ENCODE data around the gene GPSM1. TPM values are rescaled to one million over a fixed set of nuclear protein-coding genes. Genes with fewer than 3 reads are reported as not detected.

GPSM1 gene
- polyA plus RNA-seq, 1 of the 3 experiments (the other 2 are of a cell fraction), result 26.7 TPM

GRCh38 chr9:136294437-136294836, 32.9 kb upstream of the GPSM1 start (continued):
- TF ChIP-seq SMC3 (IDR thresholded peaks at IDR 0.05; ENCODE audit: low read depth, low read length), result no peak
- TF ChIP-seq TCF12 (IDR thresholded peaks at IDR 0.05), result no peak
- no peak for TF ChIP-seq USF1 (IDR thresholded peaks at IDR 0.05; ENCODE audit: borderline replicate concordance, low read depth)
- no peak for TF ChIP-seq GATA2 (CRISPR knock-in tag; IDR thresholded peaks at IDR 0.05)

DNA sequence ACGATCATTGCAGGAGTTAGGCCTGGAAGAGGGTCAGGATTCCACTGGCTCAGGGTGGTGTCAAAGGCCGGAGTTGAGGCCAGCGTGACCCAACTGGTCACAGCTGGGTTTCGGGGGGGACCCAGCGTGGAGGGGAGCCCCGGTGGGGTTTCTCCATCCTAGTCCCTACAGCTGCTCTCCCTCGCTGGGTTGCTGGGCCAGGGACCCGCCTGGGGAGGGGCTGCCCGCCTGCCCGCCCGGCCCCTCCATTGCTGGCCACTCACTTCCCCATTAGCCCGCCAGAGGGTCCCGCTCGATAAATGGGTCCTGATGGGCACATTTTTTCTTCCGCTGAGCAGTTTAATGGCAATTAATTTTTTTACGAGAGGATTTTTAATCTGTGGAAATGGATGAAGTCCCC, 32.3 kb upstream of the GPSM1 start:
- WGBS (ENCODE audit: low lambda C conversion rate), result 86% methylated on average over 9 of the region's 16 CpGs
- Histone ChIP-seq H3K36me3 (replicated peaks in 1 of 2; ENCODE audit: control insufficient read depth in 1 of 2, insufficient read depth in 2 of 2, low read length in 1 of 2) (no peaks in the 10 kb centered on the region), H3K9ac (no peak overlapping the region), H3K27ac (ENCODE audit: low read depth in 2 of 2, low read length in 1 of 2) (no peak overlapping the region), H4K20me1 (ENCODE audit: insufficient read depth) (no peaks in the 10 kb centered on the region), H3K79me2 (ENCODE audit: insufficient read depth) (no peaks in the 10 kb centered on the region), H3K27me3 (ENCODE audit: insufficient read depth) (peaks cover 7% of the 10 kb centered on the region; the same call in 1 of the 2 replicates), H3K4me2 (no peak overlapping the region), H3K4me1 (ENCODE audit: control insufficient read depth in 1 of 2, insufficient read depth in 2 of 2, low read depth in 1 of 2, low read length in 1 of 2) (peaks cover 0 to 6% of the 10 kb centered on the region in 2 experiments; a peak in 1 of 4 replicates), H3F3A (replicated peaks; ENCODE audit: insufficient read depth) (peaks cover 8% of the 10 kb centered on the region), H3K9me2 (no peaks in the 10 kb centered on the region), H3K4me3 (ENCODE audit: low read depth in 2 of 2, low read length in 1 of 2) (no peak overlapping the region), H3K9me3 (no peaks in the 10 kb centered on the region), H2AFZ (ENCODE audit: low read depth) (no peak overlapping the region)
- TF ChIP-seq GABPA (IDR thresholded peaks at IDR 0.05; ENCODE audit: low read depth) (no peak), RAD21 (IDR thresholded peaks at IDR 0.05; ENCODE audit: low read length) (no peak), SMC3 (IDR thresholded peaks at IDR 0.05; ENCODE audit: low read depth, low read length) (no peak)
- DNase-seq, result no peak
- ChIA-PET POLR2A (no interaction called here), CTCF (interaction anchor here (1.7 kb wide), 1 partner anchor 18 kb away, joined by 7 read pairs; no protein-coding TSS in a partner anchor)

- DNase-seq, result no peak
- H3K9me2 ChIP-seq, result no peaks in the 10 kb centered on the region
- no peak overlapping the region for H3K9ac ChIP-seq
- H4K20me1 ChIP-seq (ENCODE audit: insufficient read depth), result no peaks in the 10 kb centered on the region
- H3K9me3 ChIP-seq, result no peaks in the 10 kb centered on the region
- H3K27ac ChIP-seq (ENCODE audit: low read depth in 2 of 2, low read length in 1 of 2), result no peak overlapping the region
- ChIA-PET POLR2A (no interaction called here), CTCF (interaction anchor here (1.7 to 2.2 kb wide), 2 partner anchors 12 to 17 kb away, joined by 7 to 14 read pairs; no protein-coding TSS in a partner anchor)
- H3K27me3 ChIP-seq (ENCODE audit: insufficient read depth), result peaks cover 7% of the 10 kb centered on the region; the same call in 1 of the 2 replicates
- no peak overlapping the region for H3K4me2 ChIP-seq
- peaks cover 0 to 6% of the 10 kb centered on the region in 2 experiments; a peak in 1 of 4 replicates for H3K4me1 ChIP-seq (ENCODE audit: control insufficient read depth in 1 of 2, insufficient read depth in 2 of 2, low read depth in 1 of 2, low read length in 1 of 2)
- no peak overlapping the region for H3K4me3 ChIP-seq (ENCODE audit: low read depth in 2 of 2, low read length in 1 of 2)
- 55% methylated on average over 28 of the region's 37 CpGs for WGBS (ENCODE audit: low lambda C conversion rate)
- H3F3A ChIP-seq (replicated peaks; ENCODE audit: insufficient read depth), result peaks cover 8% of the 10 kb centered on the region
- no peaks in the 10 kb centered on the region for H3K79me2 ChIP-seq (ENCODE audit: insufficient read depth)
- H3K36me3 ChIP-seq (replicated peaks in 1 of 2; ENCODE audit: control insufficient read depth in 1 of 2, insufficient read depth in 2 of 2, low read length in 1 of 2), result no peaks in the 10 kb centered on the region
- H2AFZ ChIP-seq (ENCODE audit: low read depth), result no peak overlapping the region
- TF ChIP-seq, protein P1, sequence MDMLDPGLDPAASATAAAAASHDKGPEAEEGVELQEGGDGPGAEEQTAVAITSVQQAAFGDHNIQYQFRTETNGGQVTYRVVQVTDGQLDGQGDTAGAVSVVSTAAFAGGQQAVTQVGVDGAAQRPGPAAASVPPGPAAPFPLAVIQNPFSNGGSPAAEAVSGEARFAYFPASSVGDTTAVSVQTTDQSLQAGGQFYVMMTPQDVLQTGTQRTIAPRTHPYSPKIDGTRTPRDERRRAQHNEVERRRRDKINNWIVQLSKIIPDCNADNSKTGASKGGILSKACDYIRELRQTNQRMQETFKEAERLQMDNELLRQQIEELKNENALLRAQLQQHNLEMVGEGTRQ (IDR thresholded peaks at IDR 0.05; ENCODE audit: borderline replicate concordance, low read depth, low read length), result no peak
- TF ChIP-seq TCF12 (IDR thresholded peaks at IDR 0.05) (no peak), RAD21 (IDR thresholded peaks at IDR 0.05; ENCODE audit: low read length) (no peak), GATA2 (CRISPR knock-in tag; IDR thresholded peaks at IDR 0.05) (no peak), GABPA (IDR thresholded peaks at IDR 0.05; ENCODE audit: low read depth) (no peak), NFIC (IDR thresholded peaks at IDR 0.05; ENCODE audit: borderline replicate concordance) (no peak), RXRA (IDR thresholded peaks at IDR 0.05; ENCODE audit: borderline replicate concordance, low read depth) (no peak), PBX3 (IDR thresholded peaks at IDR 0.05) (no peak), MEF2A (IDR thresholded peaks at IDR 0.05; ENCODE audit: borderline replicate concordance, low read depth) (no peak), EP300 (IDR thresholded peaks at IDR 0.05; ENCODE audit: borderline replicate concordance in 1 of 2, low read depth in 1 of 2, low read length in 1 of 2) (no peak), EZH2phosphoT487 (IDR thresholded peaks at IDR 0.05; ENCODE audit: borderline replicate concordance, low read depth) (no peak), JUND (IDR thresholded peaks at IDR 0.05) (no peak), RCOR1 (IDR thresholded peaks at IDR 0.05; ENCODE audit: low read length) (no peak), MXI1 (IDR thresholded peaks at IDR 0.05; ENCODE audit: low read depth, low read length) (no peak), FOXJ3 (CRISPR knock-in tag; IDR thresholded peaks at IDR 0.05) (no peak), CHD2 (IDR thresholded peaks at IDR 0.05; ENCODE audit: low read length, partially characterized antibody) (no peak)
- TF ChIP-seq, protein P2, sequence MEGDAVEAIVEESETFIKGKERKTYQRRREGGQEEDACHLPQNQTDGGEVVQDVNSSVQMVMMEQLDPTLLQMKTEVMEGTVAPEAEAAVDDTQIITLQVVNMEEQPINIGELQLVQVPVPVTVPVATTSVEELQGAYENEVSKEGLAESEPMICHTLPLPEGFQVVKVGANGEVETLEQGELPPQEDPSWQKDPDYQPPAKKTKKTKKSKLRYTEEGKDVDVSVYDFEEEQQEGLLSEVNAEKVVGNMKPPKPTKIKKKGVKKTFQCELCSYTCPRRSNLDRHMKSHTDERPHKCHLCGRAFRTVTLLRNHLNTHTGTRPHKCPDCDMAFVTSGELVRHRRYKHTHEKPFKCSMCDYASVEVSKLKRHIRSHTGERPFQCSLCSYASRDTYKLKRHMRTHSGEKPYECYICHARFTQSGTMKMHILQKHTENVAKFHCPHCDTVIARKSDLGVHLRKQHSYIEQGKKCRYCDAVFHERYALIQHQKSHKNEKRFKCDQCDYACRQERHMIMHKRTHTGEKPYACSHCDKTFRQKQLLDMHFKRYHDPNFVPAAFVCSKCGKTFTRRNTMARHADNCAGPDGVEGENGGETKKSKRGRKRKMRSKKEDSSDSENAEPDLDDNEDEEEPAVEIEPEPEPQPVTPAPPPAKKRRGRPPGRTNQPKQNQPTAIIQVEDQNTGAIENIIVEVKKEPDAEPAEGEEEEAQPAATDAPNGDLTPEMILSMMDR (IDR thresholded peaks at IDR 0.05), result no peak
These were observed 31.6 kb upstream of the GPSM1 start for GRCh38 chr9:136295542-136296433.

All from SK-N-SH (cell line).